ENCODE data around the gene FCN1.

The FCN1 gene

GRCh38 chr9:134913713-134914500 lies 3.8 kb downstream of the FCN1 start:
- DNase-seq (ENCODE audit: low spot score) = no peak

- no peak for DNase-seq (ENCODE audit: low spot score)
Observed at GRCh38 chr9:134913041-134913712, 4.5 kb downstream of the FCN1 start.

DNA sequence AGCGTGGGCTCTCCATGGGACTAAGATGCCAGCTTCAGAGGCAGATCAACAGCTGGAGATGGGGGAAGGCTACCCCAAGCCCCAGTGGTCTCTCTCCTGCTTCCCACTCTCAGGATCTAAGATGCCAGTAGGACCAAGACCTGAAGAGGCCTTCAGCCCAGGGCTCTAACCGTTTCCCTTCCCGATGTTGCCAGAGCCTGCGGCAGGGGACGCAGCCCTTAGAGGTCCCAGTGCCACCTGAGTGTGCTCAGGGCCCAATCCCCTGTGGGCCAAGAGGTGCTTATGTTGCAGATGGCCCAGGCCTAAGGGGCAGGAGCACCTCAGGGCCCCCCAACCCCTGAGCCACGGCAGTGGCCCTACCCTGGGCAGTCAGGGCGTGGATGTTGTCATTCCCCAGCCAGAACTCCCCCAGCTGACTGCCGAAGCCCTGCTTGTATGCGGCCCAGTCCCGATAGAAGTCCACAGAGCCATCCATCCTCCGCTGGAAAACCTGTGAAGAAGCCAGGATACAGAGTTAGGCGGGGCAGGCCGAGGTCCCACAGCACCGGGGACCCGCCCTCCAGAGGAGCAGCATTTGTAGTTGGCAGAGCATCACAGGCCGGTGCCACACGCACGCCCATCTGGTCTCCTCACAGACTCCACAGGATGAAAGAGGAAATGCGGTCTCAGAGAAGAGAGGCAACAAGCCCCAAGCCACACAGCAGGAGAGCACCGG lies 5.4 kb downstream of the FCN1 start:
- no peak for DNase-seq (ENCODE audit: low spot score)

GRCh38 chr9:134909511-134910481 lies 7.9 kb downstream of the FCN1 start:
- DNase-seq (ENCODE audit: low spot score) = no peak

- no peak for DNase-seq (ENCODE audit: low spot score)
Observed at GRCh38 chr9:134908524-134909309, 9.0 kb downstream of the FCN1 start.

DNA sequence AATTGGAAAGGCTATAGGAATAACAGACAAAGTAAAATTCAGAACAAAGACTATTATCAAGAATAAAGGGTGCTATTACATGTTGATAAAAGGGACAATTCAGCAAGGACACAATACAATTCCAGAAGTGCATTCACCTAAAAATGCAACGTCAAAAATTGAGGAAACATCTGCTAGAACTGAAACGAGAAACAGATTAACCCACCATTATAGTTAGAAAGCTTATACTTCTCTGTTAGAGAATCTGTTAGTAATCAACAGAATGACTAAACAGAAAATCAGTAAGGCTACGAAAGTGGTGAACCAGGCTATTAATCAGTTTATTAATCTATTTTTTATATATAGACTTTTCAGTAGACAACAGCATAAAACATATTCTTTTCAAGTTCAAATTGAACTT lies 14.8 kb downstream of the FCN1 start:
- no peak for DNase-seq (ENCODE audit: low spot score)

DNA sequence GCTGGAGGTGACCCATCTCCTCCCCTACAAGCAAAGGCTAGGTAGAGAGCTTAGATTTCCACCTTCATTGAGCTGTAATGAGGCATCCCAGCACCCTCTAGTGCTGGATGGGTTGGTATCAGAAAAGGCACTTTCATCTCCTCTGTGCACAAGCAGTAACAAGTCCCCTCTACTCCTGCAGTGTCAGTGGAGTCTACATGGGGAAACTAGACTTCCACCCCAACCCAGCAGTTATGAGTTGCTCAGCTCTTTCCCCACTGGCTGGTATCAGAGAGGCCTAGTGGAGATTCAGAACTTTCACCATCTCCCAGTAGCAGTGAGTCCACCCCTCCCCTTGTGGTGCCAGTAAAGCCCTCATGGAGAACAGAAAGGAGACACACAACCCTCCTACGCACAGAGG lies 17.9 kb downstream of the FCN1 start:
- no peak for DNase-seq (ENCODE audit: low spot score)

GRCh38 chr9:134899168-134899567 lies 18.5 kb downstream of the FCN1 start:
- DNase-seq (ENCODE audit: low spot score) = no peak

DNA sequence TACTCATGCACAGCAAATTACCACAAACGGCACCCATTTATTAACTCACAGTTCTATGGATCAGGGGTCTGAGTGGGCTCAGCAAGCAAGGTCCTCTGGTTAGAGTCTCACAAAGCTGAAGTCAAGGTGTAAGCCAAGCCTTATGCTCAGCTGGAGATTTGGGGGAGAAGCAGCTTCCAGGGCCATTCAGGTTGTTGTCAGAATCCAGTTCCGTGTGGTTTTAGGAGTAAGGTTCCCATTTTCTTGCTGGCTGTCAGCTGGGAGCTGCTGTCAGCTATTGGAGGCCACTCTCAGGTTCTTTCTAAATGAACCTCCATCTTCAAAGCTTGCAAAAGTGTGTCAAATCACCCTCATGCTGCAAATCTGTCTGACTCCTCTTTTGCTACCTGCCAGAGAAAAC lies 19.4 kb downstream of the FCN1 start:
- DNase-seq (ENCODE audit: low spot score) = no peak

DNA sequence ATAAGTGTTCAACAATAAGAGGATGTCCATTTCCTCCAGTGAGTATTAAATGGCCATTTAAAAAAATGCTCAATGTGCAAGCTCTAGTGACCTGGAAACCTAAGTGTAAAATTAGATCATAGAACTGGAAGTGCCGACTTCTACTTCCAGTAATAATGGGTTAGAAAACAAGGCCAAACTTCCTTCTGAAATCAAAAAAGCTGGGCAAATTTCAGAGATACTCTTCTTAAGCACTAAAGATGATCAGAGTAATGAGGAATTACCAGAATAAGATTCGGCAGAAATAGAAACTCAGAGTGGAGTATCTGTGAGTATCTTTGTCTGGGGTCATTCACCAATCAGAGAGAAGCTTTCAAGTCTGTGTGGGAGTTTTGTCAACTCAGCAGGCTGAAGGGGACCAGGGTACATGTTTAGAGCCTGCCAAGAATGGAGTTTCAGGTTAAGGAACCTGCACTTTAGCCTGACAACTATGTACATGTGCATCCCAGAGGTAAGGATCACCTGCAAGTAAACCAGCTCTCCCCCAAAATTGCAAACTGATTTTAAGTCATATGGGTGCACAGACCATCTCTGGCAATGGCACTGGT lies 20.0 kb downstream of the FCN1 start:
- no peak for DNase-seq (ENCODE audit: low spot score)

GRCh38 chr9:134896834-134897583 lies 20.7 kb downstream of the FCN1 start:
- DNase-seq (ENCODE audit: low spot score) = no peak

GRCh38 chr9:134895908-134896833 lies 21.5 kb downstream of the FCN1 start:
- DNase-seq (ENCODE audit: low spot score) = no peak

DNA sequence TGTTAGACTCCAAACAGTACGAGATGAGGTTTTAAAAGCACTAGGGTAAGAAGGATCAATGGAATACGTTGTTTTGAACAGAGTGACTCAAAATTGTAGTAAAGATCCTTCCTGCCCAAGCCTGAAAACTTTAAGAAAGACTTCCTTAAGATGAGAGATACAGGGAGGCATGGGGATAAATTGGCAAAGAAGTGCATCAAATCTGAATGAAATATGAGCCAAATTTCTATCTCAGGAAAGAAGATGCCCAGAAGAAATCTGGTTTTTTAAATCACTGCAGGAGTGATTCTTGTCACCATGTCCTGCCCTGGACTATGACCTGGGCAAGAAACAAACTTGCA lies 22.2 kb downstream of the FCN1 start:
- no peak for DNase-seq (ENCODE audit: low spot score)

DNA sequence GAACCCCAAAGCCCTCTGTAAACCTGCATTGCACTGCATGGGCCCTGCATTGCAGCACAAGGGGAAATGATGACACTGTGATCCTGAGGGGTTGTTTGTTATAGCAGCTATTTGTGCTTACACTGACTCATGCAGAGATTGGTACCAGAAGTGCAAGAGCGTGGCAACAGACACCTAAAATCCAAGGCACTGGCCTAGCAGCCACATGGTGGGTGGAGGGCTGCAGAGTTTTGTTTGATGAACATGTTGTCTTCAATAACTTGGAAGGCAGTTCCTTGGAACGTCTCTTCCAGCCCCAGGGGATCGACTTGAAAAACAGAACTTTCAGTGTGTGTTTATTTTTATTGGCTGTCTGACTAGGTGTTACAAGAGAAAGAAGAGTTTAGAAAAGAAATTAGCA lies 22.6 kb downstream of the FCN1 start:
- DNase-seq (ENCODE audit: low spot score) = no peak

DNA sequence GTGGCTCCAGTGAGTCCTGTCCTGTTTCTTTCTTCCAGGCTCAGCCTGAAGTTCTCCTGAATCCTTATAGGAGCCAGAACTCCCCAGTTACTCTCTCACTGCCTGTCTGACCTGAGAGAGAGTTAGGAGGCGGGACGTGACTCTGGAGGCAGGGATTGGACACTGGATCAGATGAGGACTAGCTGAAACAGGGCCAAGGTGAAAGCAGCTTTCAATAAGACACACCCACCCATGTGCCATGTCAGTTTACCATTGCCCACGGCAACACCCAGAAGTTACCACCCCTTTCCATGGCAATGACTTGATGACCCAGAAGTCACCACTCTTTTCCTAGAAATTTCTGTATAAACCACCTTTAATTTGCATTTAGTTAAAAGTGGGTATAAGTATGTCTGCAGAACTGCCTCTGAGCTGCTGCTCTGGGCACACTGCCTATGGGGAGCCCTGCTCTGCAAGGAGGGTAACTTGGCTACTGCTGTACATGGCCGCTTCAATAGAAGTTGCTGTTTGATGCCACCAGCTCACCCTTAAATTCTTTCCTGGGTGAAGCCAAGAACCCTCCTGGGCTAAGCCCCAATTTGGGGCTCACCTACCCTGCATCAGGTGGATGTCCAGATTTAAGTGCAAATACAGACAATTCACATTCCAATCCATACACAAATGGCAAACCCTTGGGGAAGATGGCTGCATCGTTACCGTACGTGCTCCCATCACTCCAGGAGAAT lies 23.4 kb downstream of the FCN1 start:
- no peak for DNase-seq (ENCODE audit: low spot score)

GRCh38 chr9:134892820-134893420 lies 24.8 kb downstream of the FCN1 start:
- peak; percentile 2 for DNase-seq (ENCODE audit: low spot score)

DNA sequence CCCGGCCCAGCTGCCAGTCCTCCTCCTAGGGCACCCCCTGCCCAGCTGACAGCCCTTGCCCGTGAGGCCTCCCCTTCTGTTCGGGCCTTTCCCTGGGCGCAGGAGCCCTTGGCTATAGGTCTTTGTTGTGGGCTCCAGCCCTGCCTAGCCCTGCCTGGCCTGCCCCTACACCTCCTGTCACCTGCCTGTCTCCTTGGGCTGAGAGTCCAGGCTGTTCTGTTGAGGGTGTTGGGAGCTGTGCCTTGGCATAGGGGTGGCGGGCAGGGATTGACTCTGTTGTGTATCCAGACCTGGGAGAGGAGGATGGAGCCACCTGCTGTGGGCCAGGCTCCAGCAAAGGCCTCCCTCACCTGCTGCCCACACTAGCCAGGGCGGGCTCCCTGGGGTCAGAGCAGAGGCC lies 25.5 kb downstream of the FCN1 start:
- no peak for DNase-seq (ENCODE audit: low spot score)

DNA sequence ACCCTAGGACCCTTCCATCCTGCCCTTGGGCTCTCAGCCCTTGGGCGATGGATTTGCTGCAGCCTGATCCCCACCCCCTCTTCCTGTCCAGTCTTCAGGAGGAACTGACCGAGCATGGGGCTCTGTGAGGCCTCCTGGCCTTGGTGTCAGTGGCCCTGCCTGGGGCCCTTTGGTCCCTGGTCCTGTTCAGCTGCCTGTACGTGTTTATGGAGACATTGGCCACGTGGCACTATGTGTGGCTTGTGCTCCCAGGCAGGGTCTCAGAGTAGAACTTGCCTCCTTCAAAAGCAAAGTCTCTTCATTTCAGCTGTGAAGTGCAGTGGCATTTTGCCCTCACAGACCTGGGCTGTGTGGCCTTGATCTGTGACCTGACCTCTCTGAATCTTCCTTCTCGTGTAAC lies 26.0 kb downstream of the FCN1 start:
- peak; percentile 8 for DNase-seq (ENCODE audit: low spot score)
